Spleen (tissue), 11 donors: Measurements from ENCODE around the gene GPR52. TPM values are rescaled to one million over a fixed set of nuclear protein-coding genes. Genes with fewer than 3 reads are reported as not detected.

Source experiments
- DNase-seq: peaks from one replicate; pipeline ENCODE4 v3.0.0-alpha.2; 2020
- H3K27ac ChIP-seq, 8 donors: fragments of 200-600 bp; sonication (generic) in 7 of 8; 1 replicate in 4 of 8; 2 replicates in 4 of 8; pipeline versions ENCODE4 v1.5.0 to v1.8.0; 2016 to 2021; ENCODE audit warnings: inconsistent platforms in 4 of 8, mild to moderate bottlenecking in 4 of 8, moderate library complexity in 1 of 8
- H3K27me3 ChIP-seq, 7 donors: fragments of 200-600 bp; sonication (generic) in 6 of 7; replicated peaks in 1 of 7; 1 replicate in 4 of 7; 2 replicates in 3 of 7; pipeline versions ENCODE4 v1.5.0 to v1.8.0; 2016 to 2021; ENCODE audit warnings: inconsistent platforms in 3 of 7, mild to moderate bottlenecking in 1 of 7
- H3K36me3 ChIP-seq, 6 donors: fragments of 200-600 bp; sonication (generic) in 5 of 6; 1 replicate in 4 of 6; 2 replicates in 2 of 6; pipeline versions ENCODE4 v1.5.0 to v1.8.0; 2016 to 2021; ENCODE audit warnings: inconsistent platforms in 2 of 6
- H3K4me1 ChIP-seq, 6 donors: fragments of 200-600 bp; sonication (generic) in 5 of 6; 1 replicate in 3 of 6; 2 replicates in 3 of 6; pipeline versions ENCODE4 v1.5.0 to v1.8.0; 2016 to 2021; ENCODE audit warnings: inconsistent platforms in 3 of 6
- H3K4me3 ChIP-seq, 8 donors: fragments of 200-600 bp; sonication (generic) in 7 of 8; 1 replicate in 4 of 8; 2 replicates in 4 of 8; pipeline versions ENCODE4 v1.5.0 to v1.8.0; 2016 to 2021; ENCODE audit warnings: inconsistent platforms in 4 of 8, mild to moderate bottlenecking in 4 of 8, moderate library complexity in 2 of 8
- H3K9me3 ChIP-seq, 8 donors: fragments of 200-600 bp; sonication (generic) in 7 of 8; 1 replicate in 4 of 8; 2 replicates in 4 of 8; pipeline versions ENCODE4 v1.5.0 to v1.8.0; 2016 to 2021; ENCODE audit warnings: inconsistent platforms in 4 of 8
- CTCF ChIP-seq, 11 experiments: fragments of 200-600 bp in 7 of 11; fragments of 450-650 bp in 4 of 11; sonication (generic) in 4 of 11; IDR thresholded peaks in 8 of 11; conservative IDR thresholded peaks in 3 of 11; 1 replicate in 7 of 11; 2 replicates in 4 of 11; pipeline versions ENCODE4 v1.4.0 to v1.8.0; 2016 to 2021; ENCODE audit warnings: antibody characterized with exemption in 11 of 11, inconsistent platforms in 4 of 11, mild to moderate bottlenecking in 1 of 11
- POLR2A ChIP-seq, 3 donors: fragments of 450-650 bp; IDR thresholded peaks; one replicate each; pipeline ENCODE4 v1.5.1; 2017; ENCODE audit warnings: antibody characterized with exemption in 3 of 3, mild to moderate bottlenecking in 1 of 3
- POLR2AphosphoS5 ChIP-seq, 3 donors: sonication (generic); formaldehyde crosslinking; IDR thresholded peaks; one replicate each; pipeline ENCODE4 v1.5.1; 2017; ENCODE audit warnings: antibody characterized with exemption in 3 of 3
- WGBS, 5 donors: extraction: QIAGEN DNeasy Blood & Tissue Kit in 3 of 5; methylation state at CpG; one replicate each; pipeline versions ENCODE4 v1.1.5 to v1.1.7; 2013 to 2018; 5-methylcytosine and 5-hydroxymethylcytosine counted together
- intact Hi-C: fragments of 100-400 bp; cut with DNase I; formaldehyde crosslinking; loops from one replicate; pipeline ENCODE4 v1.15.0; 2023; ENCODE audit warnings: low total_unique reads
- polyA plus RNA-seq, 3 donors: library from polyadenylated mRNA; stranded (reverse); fragments of 200-250 nt; gene quantifications; one replicate each; pipeline ENCODE4 v1.2.1, GENCODE V29; 2013
- total RNA-seq, 7 donors: library from RNA; depleted of rRNA in 3 of 7; stranded (reverse); fragments of >200 nt in 3 of 7; fragmentation: NEBNext Ultra II Directional in 4 of 7; extraction: Animal tissue kit (Norgen Biotek cat#: 25700) in 4 of 7; gene quantifications; one replicate each; pipeline versions ENCODE4 v1.1.0 to v1.2.1, GENCODE V29; 2016 to 2021
- donor health status: healthy with polysubstance abuse.
- donor health status: DM: no; HTN: no; CAD: no; lungs with moderate emphysema.
- donor health status: DM: no; HTN: no; CAD: no.
- donor health status: Bipolar disorder and iron deficiency.
- donor health status: healthy.
- donor health status: DM: no; HTN: no; CAD: no.
- donor health status: DM: yes; HTN: yes; CAD: no.

The GPR52 gene
- total and polyA plus RNA-seq, 10 donors: 0.13 to 21.4 (median 6.3) TPM; not detected in 2

DNA sequence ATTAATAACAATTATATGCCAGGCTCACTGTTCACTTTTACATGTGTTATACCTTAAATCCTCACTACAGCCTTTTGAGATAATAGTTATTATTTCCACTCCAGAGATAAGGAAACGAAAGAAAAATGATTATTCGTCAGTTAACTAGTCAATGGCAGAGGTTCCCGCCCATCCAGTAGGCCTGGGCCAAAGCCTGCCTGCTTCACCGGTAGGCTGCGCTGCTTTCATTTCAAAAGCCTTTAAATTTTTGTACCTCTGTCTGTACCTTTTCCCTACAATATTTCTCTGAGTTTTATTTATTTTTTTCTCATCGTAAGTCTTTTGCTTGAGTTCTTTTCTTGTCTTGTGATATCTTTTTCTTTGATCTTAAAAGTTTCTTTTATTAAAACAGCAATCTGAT, 3.6 kb downstream of the GPR52 start:
- intact Hi-C loops: no loop called here
- DNase-seq: no peak
- Histone ChIP-seq H3K36me3 (peaks cover 0 to 6% (median 0%) of the 10 kb centered on the region in 6 donors), H3K27ac (no peak overlapping the region), H3K4me3 (no peak overlapping the region), H3K27me3 (no peaks in the 10 kb centered on the region), H3K9me3 (no peaks in the 10 kb centered on the region), H3K4me1 (no peaks in the 10 kb centered on the region)
- no peak for TF ChIP-seq POLR2AphosphoS5 (IDR thresholded peaks at IDR 0.05)
- no peak for TF ChIP-seq CTCF (IDR thresholded peaks at IDR 0.05 in 8 of 11, conservative IDR thresholded peaks at IDR 0.05 in 3 of 11)
- no peak for TF ChIP-seq POLR2A (IDR thresholded peaks at IDR 0.05)
- WGBS, 5 donors: 91 to 96% (median 94%) methylated on average over 6 of the region's 6 CpGs

GRCh38 chr1:174465855-174466254, 18.1 kb downstream of the GPR52 start:
- intact Hi-C loops: no loop called here
- Histone ChIP-seq H3K27me3 (no peaks in the 10 kb centered on the region), H3K36me3 (no peaks in the 10 kb centered on the region), H3K4me1 (no peaks in the 10 kb centered on the region), H3K9me3 (peaks cover 0 to 5% (median 0%) of the 10 kb centered on the region in 8 donors), H3K4me3 (no peak overlapping the region), H3K27ac (no peak overlapping the region)
- TF ChIP-seq CTCF (IDR thresholded peaks at IDR 0.05 in 8 of 11, conservative IDR thresholded peaks at IDR 0.05 in 3 of 11) (no peak), POLR2A (IDR thresholded peaks at IDR 0.05) (no peak), POLR2AphosphoS5 (IDR thresholded peaks at IDR 0.05) (no peak)
- DNase-seq: no peak
- WGBS, 5 donors: 96 to 100% (median 99%) methylated on average over 2 of the region's 2 CpGs

- Histone ChIP-seq H3K4me1 (no peaks in the 10 kb centered on the region), H3K27ac (no peak overlapping the region), H3K27me3 (no peaks in the 10 kb centered on the region), H3K4me3 (no peak overlapping the region), H3K9me3 (peaks cover 0 to 5% (median 0%) of the 10 kb centered on the region in 8 donors), H3K36me3 (peaks cover 0 to under 1% (median 0%) of the 10 kb centered on the region in 6 donors)
- intact Hi-C loops: no loop called here
- TF ChIP-seq POLR2A (IDR thresholded peaks at IDR 0.05) (no peak), POLR2AphosphoS5 (IDR thresholded peaks at IDR 0.05) (no peak), CTCF (IDR thresholded peaks at IDR 0.05 in 8 of 11, conservative IDR thresholded peaks at IDR 0.05 in 3 of 11) (no peak)
- WGBS, 5 donors: 92 to 98% (median 96%) methylated on average over 8 of the region's 8 CpGs
- DNase-seq: no peak
Observed at GRCh38 chr1:174466607-174467006, 18.8 kb downstream of the GPR52 start.

DNA sequence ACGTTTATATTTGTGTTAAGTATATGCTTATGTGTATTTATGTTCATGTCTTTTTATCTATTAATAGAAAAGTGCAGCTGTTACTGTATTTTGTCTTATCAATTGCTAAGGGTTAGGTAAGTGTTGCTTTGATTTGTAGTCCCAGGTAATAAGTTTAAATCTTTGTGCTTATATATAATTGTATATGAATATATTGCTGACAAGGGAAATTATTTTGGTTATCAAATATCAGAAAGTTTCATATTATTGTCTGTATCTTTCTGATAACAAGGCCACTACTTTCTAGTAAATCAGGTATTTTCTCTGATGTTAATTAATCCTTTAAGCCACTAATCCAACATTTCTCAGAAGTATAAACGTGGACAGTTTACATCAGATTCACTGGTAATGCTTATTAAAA, 21.3 kb downstream of the GPR52 start:
- WGBS, 5 donors: 83 to 91% (median 87%) methylated on average over 2 of the region's 2 CpGs
- H3K4me1 ChIP-seq: no peaks in the 10 kb centered on the region
- no peak overlapping the region for H3K4me3 ChIP-seq
- TF ChIP-seq POLR2AphosphoS5 (IDR thresholded peaks at IDR 0.05) (no peak), POLR2A (IDR thresholded peaks at IDR 0.05) (no peak), CTCF (IDR thresholded peaks at IDR 0.05 in 8 of 11, conservative IDR thresholded peaks at IDR 0.05 in 3 of 11) (no peak)
- intact Hi-C loops: no loop called here
- H3K36me3 ChIP-seq: peaks cover 0 to 7% (median 0%) of the 10 kb centered on the region in 6 donors
- H3K27ac ChIP-seq: no peak overlapping the region
- H3K27me3 ChIP-seq: no peaks in the 10 kb centered on the region
- DNase-seq: no peak
- no peaks in the 10 kb centered on the region for H3K9me3 ChIP-seq
